ENCODE measurements around the gene TTC7B.

GRCh38 chr14:90785471-90785870, 30.8 kb downstream of the TTC7B start:
- no peak for TF ChIP-seq CBX3 (IDR thresholded peaks at IDR 0.05; ENCODE audit: borderline replicate concordance in 1 of 2, low read length in 2 of 2)
- no peak for TF ChIP-seq SIN3A (IDR thresholded peaks at IDR 0.05; ENCODE audit: borderline replicate concordance in 2 of 2, control insufficient read depth in 1 of 2, low read depth in 2 of 2, low read length in 2 of 2)
- TF ChIP-seq ZNF707 (CRISPR knock-in tag; conservative IDR thresholded peaks at IDR 0.05), result no peak
- peak in 1 of 3 experiments; percentile 16; a peak in 1 of 6 replicates for TF ChIP-seq CTCF (IDR thresholded peaks at IDR 0.05 in 2 of 3, conservative IDR thresholded peaks at IDR 0.05 in 1 of 3; ENCODE audit: insufficient read depth in 2 of 3, low read depth in 1 of 3, low read length in 3 of 3)
- TF ChIP-seq RAD21 (CRISPR knock-in tag; conservative IDR thresholded peaks at IDR 0.05 in 1 of 2, IDR thresholded peaks at IDR 0.05 in 1 of 2), result no peak
- no peak for TF ChIP-seq E2F1 (CRISPR knock-in tag; IDR thresholded peaks at IDR 0.05)
- TF ChIP-seq PYGO2 (tag; IDR thresholded peaks at IDR 0.05), result no peak
- no peak for TF ChIP-seq NR3C1 (CRISPR knock-in tag; IDR thresholded peaks at IDR 0.05)
- TF ChIP-seq MAFF (IDR thresholded peaks at IDR 0.05; ENCODE audit: low read length), result no peak
- no peak for TF ChIP-seq CHD4 (IDR thresholded peaks at IDR 0.05; ENCODE audit: insufficient read depth, insufficient replicate concordance, low read depth, low read length, poor library complexity, severe bottlenecking)
- TF ChIP-seq NR2C2 (CRISPR knock-in tag; IDR thresholded peaks at IDR 0.05), result no peak
- TF ChIP-seq NR2C2 (tag; IDR thresholded peaks at IDR 0.05), result no peak

Measured in K562 (cell line).